Measurements from ENCODE around the gene RFX4.

Gene RFX4

GRCh38 chr12:106764738-106765137 is 181.9 kb downstream of the RFX4 start:
- H3K4me3 ChIP-seq (ENCODE audit: low read depth, low read length) = no peak overlapping the region
- TF ChIP-seq CTCF (IDR thresholded peaks at IDR 0.05; ENCODE audit: control insufficient read depth, extremely low read depth, insufficient read depth) = peak; percentile 9; the same call in 1 of the 2 replicates
- DNase-seq (ENCODE audit: low read depth) = no peak

- H3K4me3 ChIP-seq (ENCODE audit: low read depth, low read length) = no peak overlapping the region
These were observed 183.6 kb downstream of the RFX4 start for GRCh38 chr12:106766393-106766826.

GRCh38 chr12:106767206-106767605 is 184.4 kb downstream of the RFX4 start:
- TF ChIP-seq CTCF (IDR thresholded peaks at IDR 0.05; ENCODE audit: control insufficient read depth, extremely low read depth, insufficient read depth) = no peak
- no peak overlapping the region for H3K4me3 ChIP-seq (ENCODE audit: low read depth, low read length)

More at GRCh38 chr12:106766393-106766826, 183.6 kb downstream of the RFX4 start:
- DNase-seq (ENCODE audit: low read depth) = no peak
- TF ChIP-seq CTCF (IDR thresholded peaks at IDR 0.05; ENCODE audit: control insufficient read depth, extremely low read depth, insufficient read depth) = no peak

GRCh38 chr12:106767954-106768822 is 185.4 kb downstream of the RFX4 start:
- TF ChIP-seq CTCF (IDR thresholded peaks at IDR 0.05; ENCODE audit: control insufficient read depth, extremely low read depth, insufficient read depth) = no peak
- no peak for DNase-seq (ENCODE audit: low read depth)
- H3K4me3 ChIP-seq (ENCODE audit: low read depth, low read length) = no peak overlapping the region

More at GRCh38 chr12:106767206-106767605, 184.4 kb downstream of the RFX4 start:
- no peak for DNase-seq (ENCODE audit: low read depth)

GRCh38 chr12:106769078-106769477 is 186.3 kb downstream of the RFX4 start:
- H3K4me3 ChIP-seq (ENCODE audit: low read depth, low read length) = no peak overlapping the region

GRCh38 chr12:106769546-106769945 is 186.7 kb downstream of the RFX4 start:
- TF ChIP-seq CTCF (IDR thresholded peaks at IDR 0.05; ENCODE audit: control insufficient read depth, extremely low read depth, insufficient read depth) = no peak
- DNase-seq (ENCODE audit: low read depth) = no peak
- H3K4me3 ChIP-seq (ENCODE audit: low read depth, low read length) = no peak overlapping the region

More at GRCh38 chr12:106769078-106769477, 186.3 kb downstream of the RFX4 start:
- no peak for TF ChIP-seq CTCF (IDR thresholded peaks at IDR 0.05; ENCODE audit: control insufficient read depth, extremely low read depth, insufficient read depth)
- no peak for DNase-seq (ENCODE audit: low read depth)
